Liver (tissue), 9 donors: ENCODE measurements around the gene LRRC70. TPM values are rescaled to one million over a fixed set of nuclear protein-coding genes. Genes with fewer than 3 reads are reported as not detected.

Source experiments
- DNase-seq: peaks from one replicate; pipeline ENCODE4 v3.0.0-alpha.2; 2017; ENCODE audit warnings: low spot score
- H3K27ac ChIP-seq, 2 donors: one replicate each; pipeline ENCODE4 v1.7.0; 2013; ENCODE audit warnings: inconsistent platforms in 2 of 2, low read length in 2 of 2, control low read depth in 1 of 2, low read depth in 1 of 2, mild to moderate bottlenecking in 1 of 2
- H3K27me3 ChIP-seq, 4 donors: one replicate each; pipeline versions ENCODE4 v1.6.1 to v1.7.0; 2013; ENCODE audit warnings: low read length in 3 of 4, inconsistent platforms in 1 of 4, mild to moderate bottlenecking in 1 of 4, moderate library complexity in 1 of 4; ENCODE audit not compliant: control insufficient read depth in 4 of 4, insufficient read depth in 4 of 4
- H3K36me3 ChIP-seq, 4 donors: one replicate each; pipeline versions ENCODE4 v1.6.1 to v1.7.0; 2013; ENCODE audit warnings: low read length in 3 of 4, mild to moderate bottlenecking in 3 of 4, low read depth in 1 of 4, moderate library complexity in 1 of 4; ENCODE audit not compliant: control insufficient read depth in 4 of 4, insufficient read depth in 3 of 4
- H3K4me1 ChIP-seq, 4 donors: one replicate each; pipeline versions ENCODE4 v1.6.1 to v1.7.0; 2013; ENCODE audit warnings: low read length in 3 of 4, mild to moderate bottlenecking in 3 of 4, moderate library complexity in 1 of 4; ENCODE audit not compliant: control insufficient read depth in 4 of 4, insufficient read depth in 4 of 4
- H3K4me3 ChIP-seq, 3 donors: one replicate each; pipeline versions ENCODE4 v1.6.1 to v1.7.0; 2013; ENCODE audit warnings: low read length in 3 of 3, control low read depth in 1 of 3, low read depth in 1 of 3, mild to moderate bottlenecking in 1 of 3
- H3K9ac ChIP-seq, 2 donors: one replicate each; pipeline ENCODE4 v1.7.0; 2013; ENCODE audit warnings: low read length in 2 of 2, mild to moderate bottlenecking in 2 of 2, moderate library complexity in 2 of 2, control low read depth in 1 of 2, low read depth in 1 of 2
- H3K9me3 ChIP-seq, 4 donors: one replicate each; pipeline versions ENCODE4 v1.6.1 to v1.7.0; 2013; ENCODE audit warnings: low read length in 3 of 4; ENCODE audit not compliant: control insufficient read depth in 4 of 4
- EGR1 ChIP-seq, 2 donors: IDR thresholded peaks; 2 replicates each; pipeline ENCODE4 v1.6.1; 2016 to 2018; ENCODE audit warnings: antibody characterized with exemption in 2 of 2, low read depth in 2 of 2
- FOXA2 ChIP-seq: IDR thresholded peaks from 2 replicates; pipeline ENCODE4 v1.6.1; 2016; ENCODE audit warnings: antibody characterized with exemption
- HNF4G ChIP-seq: IDR thresholded peaks from 2 replicates; pipeline ENCODE4 v1.6.1; 2016; ENCODE audit warnings: antibody characterized with exemption
- MAX ChIP-seq: IDR thresholded peaks from 2 replicates; pipeline ENCODE4 v1.6.1; 2016; ENCODE audit warnings: antibody characterized with exemption
- NR2F2 ChIP-seq: IDR thresholded peaks from 2 replicates; pipeline ENCODE4 v1.6.1; 2016; ENCODE audit warnings: antibody characterized with exemption
- RAD21 ChIP-seq, 2 donors: IDR thresholded peaks; 2 replicates each; pipeline ENCODE4 v1.6.1; 2016; ENCODE audit warnings: antibody characterized with exemption in 2 of 2, mild to moderate bottlenecking in 2 of 2
- RXRA ChIP-seq, 2 donors: IDR thresholded peaks; 2 replicates each; pipeline ENCODE4 v1.6.1; 2017 to 2018; ENCODE audit warnings: antibody characterized with exemption in 2 of 2, mild to moderate bottlenecking in 1 of 2
- YY1 ChIP-seq: IDR thresholded peaks from 2 replicates; pipeline ENCODE4 v1.6.1; 2016; ENCODE audit warnings: antibody characterized with exemption, mild to moderate bottlenecking
- WGBS: extraction: QIAGEN DNeasy Blood & Tissue Kit; methylation state at CpG from one replicate; pipeline ENCODE4 v1.1.7; 2013; 5-methylcytosine and 5-hydroxymethylcytosine counted together
- polyA plus RNA-seq, 2 donors: library from polyadenylated mRNA; stranded (reverse) in 1 of 2; unstranded in 1 of 2; fragments of 200-250 nt in 1 of 2; fragments of >200 nt in 1 of 2; fragmentation: Nextera tagmentation in 1 of 2; extraction: Ambion mirVana in 1 of 2; gene quantifications; one replicate each; pipeline versions ENCODE4 v1.2.1 to v1.2.3, GENCODE V29; 2013 to 2015
- total RNA-seq, 2 donors: library from RNA; depleted of rRNA; stranded (reverse); fragments of >200 nt; gene quantifications; one replicate each; pipeline ENCODE4 v1.2.3, GENCODE V29; 2014
- TF ChIP-seq, protein P1 (sequence below): IDR thresholded peaks from 2 replicates; pipeline ENCODE4 v1.6.1; 2016; ENCODE audit warnings: antibody characterized with exemption
- TF ChIP-seq, protein P2 (sequence below): IDR thresholded peaks from 2 replicates; pipeline ENCODE4 v1.6.1; 2016; ENCODE audit warnings: antibody characterized with exemption, mild to moderate bottlenecking
- donor health status: healthy.
- donor health status: healthy.
- donor health status: healthy.
- donor health status: healthy.
- donor health status: healthy.

LRRC70 gene
- total and polyA plus RNA-seq, 4 donors: 0.66 to 2.8 (median 1.7) TPM

- H3K4me1 ChIP-seq: no peaks in the 10 kb centered on the region
- H3K9me3 ChIP-seq: no peaks in the 10 kb centered on the region
- H3K9ac ChIP-seq: no peak overlapping the region
- no peaks in the 10 kb centered on the region for H3K27me3 ChIP-seq
- DNase-seq: no peak
- no peak overlapping the region for H3K4me3 ChIP-seq
- 97% methylated on average over 5 of the region's 5 CpGs for WGBS
- peaks cover 0 to 6% (median 4%) of the 10 kb centered on the region in 4 donors for H3K36me3 ChIP-seq
- TF ChIP-seq YY1 (no peak), EGR1 (IDR thresholded peaks at IDR 0.05; ENCODE audit: low read depth in 2 of 2) (no peak), RXRA (IDR thresholded peaks at IDR 0.05) (no peak), NR2F2 (no peak), FOXA2 (no peak), HNF4G (no peak), RAD21 (IDR thresholded peaks at IDR 0.05) (no peak), MAX (no peak)
- TF ChIP-seq, protein P1, sequence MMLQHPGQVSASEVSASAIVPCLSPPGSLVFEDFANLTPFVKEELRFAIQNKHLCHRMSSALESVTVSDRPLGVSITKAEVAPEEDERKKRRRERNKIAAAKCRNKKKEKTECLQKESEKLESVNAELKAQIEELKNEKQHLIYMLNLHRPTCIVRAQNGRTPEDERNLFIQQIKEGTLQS: no peak
- TF ChIP-seq, protein P2, sequence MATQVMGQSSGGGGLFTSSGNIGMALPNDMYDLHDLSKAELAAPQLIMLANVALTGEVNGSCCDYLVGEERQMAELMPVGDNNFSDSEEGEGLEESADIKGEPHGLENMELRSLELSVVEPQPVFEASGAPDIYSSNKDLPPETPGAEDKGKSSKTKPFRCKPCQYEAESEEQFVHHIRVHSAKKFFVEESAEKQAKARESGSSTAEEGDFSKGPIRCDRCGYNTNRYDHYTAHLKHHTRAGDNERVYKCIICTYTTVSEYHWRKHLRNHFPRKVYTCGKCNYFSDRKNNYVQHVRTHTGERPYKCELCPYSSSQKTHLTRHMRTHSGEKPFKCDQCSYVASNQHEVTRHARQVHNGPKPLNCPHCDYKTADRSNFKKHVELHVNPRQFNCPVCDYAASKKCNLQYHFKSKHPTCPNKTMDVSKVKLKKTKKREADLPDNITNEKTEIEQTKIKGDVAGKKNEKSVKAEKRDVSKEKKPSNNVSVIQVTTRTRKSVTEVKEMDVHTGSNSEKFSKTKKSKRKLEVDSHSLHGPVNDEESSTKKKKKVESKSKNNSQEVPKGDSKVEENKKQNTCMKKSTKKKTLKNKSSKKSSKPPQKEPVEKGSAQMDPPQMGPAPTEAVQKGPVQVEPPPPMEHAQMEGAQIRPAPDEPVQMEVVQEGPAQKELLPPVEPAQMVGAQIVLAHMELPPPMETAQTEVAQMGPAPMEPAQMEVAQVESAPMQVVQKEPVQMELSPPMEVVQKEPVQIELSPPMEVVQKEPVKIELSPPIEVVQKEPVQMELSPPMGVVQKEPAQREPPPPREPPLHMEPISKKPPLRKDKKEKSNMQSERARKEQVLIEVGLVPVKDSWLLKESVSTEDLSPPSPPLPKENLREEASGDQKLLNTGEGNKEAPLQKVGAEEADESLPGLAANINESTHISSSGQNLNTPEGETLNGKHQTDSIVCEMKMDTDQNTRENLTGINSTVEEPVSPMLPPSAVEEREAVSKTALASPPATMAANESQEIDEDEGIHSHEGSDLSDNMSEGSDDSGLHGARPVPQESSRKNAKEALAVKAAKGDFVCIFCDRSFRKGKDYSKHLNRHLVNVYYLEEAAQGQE: no peak
- no peak overlapping the region for H3K27ac ChIP-seq
These were observed 49.3 kb downstream of the LRRC70 start for GRCh38 chr5:62627901-62628300.

Other genes starting within 250 kb of the LRRC70 start
- 10 to 100 TPM in 1 of 2 donors, 1 to 10 TPM in 1; 8.8 to 12.6 TPM for gene DIMT1, start 174.9 kb upstream of the LRRC70 start, total RNA-seq
- 10 to 100 TPM in 1 of 2 donors, 1 to 10 TPM in 1; 7.9 to 10.8 TPM for gene DIMT1, start 174.9 kb upstream of the LRRC70 start, polyA plus RNA-seq
- gene IPO11, start 166.1 kb upstream of the LRRC70 start, total RNA-seq: 10 to 100 TPM; 11.9 to 20.6 TPM
- 1 to 10 TPM; 4.7 to 6.0 TPM for gene IPO11, start 166.1 kb upstream of the LRRC70 start, polyA plus RNA-seq